ENCODE results near the gene BTRC. TPM values are rescaled to one million over a fixed set of nuclear protein-coding genes. Genes with fewer than 3 reads are reported as not detected.
"Not testable (repeated sequence)": the region's sequence is repeated elsewhere in the genome, so short reads cannot be mapped to it uniquely, and the experiment has no call there.

The BTRC gene
- total RNA-seq, 1 donor from 2014 or later, result 27.5 TPM

- H3K27ac Mint-ChIP-seq (ENCODE audit: unreplicated experiment), result no peak overlapping the region
- no peaks in the 10 kb centered on the region for H3K27me3 Mint-ChIP-seq (ENCODE audit: unreplicated experiment)
- H3K36me3 Mint-ChIP-seq (ENCODE audit: low read depth, unreplicated experiment), result no peaks in the 10 kb centered on the region
- no peaks in the 10 kb centered on the region for H3K9me3 Mint-ChIP-seq (ENCODE audit: unreplicated experiment)
- DNase-seq (ENCODE audit: low spot score), result no peak
- H3K4me3 Mint-ChIP-seq (ENCODE audit: unreplicated experiment), result no peak overlapping the region
- TF ChIP-seq, protein P1, sequence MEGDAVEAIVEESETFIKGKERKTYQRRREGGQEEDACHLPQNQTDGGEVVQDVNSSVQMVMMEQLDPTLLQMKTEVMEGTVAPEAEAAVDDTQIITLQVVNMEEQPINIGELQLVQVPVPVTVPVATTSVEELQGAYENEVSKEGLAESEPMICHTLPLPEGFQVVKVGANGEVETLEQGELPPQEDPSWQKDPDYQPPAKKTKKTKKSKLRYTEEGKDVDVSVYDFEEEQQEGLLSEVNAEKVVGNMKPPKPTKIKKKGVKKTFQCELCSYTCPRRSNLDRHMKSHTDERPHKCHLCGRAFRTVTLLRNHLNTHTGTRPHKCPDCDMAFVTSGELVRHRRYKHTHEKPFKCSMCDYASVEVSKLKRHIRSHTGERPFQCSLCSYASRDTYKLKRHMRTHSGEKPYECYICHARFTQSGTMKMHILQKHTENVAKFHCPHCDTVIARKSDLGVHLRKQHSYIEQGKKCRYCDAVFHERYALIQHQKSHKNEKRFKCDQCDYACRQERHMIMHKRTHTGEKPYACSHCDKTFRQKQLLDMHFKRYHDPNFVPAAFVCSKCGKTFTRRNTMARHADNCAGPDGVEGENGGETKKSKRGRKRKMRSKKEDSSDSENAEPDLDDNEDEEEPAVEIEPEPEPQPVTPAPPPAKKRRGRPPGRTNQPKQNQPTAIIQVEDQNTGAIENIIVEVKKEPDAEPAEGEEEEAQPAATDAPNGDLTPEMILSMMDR (IDR thresholded peaks at IDR 0.05; ENCODE audit: unreplicated experiment), result no peak
- H3K4me1 Mint-ChIP-seq (ENCODE audit: unreplicated experiment), result no peaks in the 10 kb centered on the region
Observed at GRCh38 chr10:101386659-101387259, 32.8 kb downstream of the BTRC start.

DNA sequence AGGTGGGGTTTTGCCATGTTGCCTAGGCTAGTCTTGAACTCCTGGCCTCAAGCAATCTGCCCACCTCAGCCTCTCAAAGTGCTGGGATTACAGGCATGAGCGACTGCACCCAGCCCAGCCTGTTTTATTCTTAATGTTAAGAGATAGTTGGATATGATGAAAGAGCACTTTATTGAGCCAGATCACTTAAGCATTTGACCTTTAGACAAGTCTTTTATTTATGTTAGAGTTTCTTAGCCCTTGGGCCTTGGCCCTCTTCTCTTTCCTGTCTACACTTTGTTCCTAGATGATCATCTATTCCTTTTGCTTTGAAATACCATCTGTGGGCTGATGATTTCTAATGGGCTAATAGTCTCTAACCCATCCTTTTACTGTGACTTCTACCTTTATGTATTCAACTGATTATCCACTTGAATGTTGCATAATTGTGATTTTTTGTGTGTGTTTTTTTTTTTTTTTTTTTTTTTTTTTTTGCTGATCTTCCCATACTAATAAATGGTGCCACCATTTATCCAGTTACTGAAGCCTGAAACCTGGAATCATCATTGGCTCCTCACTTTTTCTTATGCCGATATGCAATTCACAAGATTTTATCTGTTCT lies 34.8 kb downstream of the BTRC start:
- Mint-ChIP-seq H3K9me3 (ENCODE audit: unreplicated experiment) (no peaks in the 10 kb centered on the region), H3K4me3 (ENCODE audit: unreplicated experiment) (no peak overlapping the region), H3K36me3 (ENCODE audit: low read depth, unreplicated experiment) (no peaks in the 10 kb centered on the region), H3K4me1 (ENCODE audit: unreplicated experiment) (no peaks in the 10 kb centered on the region), H3K27me3 (ENCODE audit: unreplicated experiment) (no peaks in the 10 kb centered on the region), H3K27ac (ENCODE audit: unreplicated experiment) (no peak overlapping the region)
- no peak for DNase-seq (ENCODE audit: low spot score)
- TF ChIP-seq, protein P1 (IDR thresholded peaks at IDR 0.05; ENCODE audit: unreplicated experiment), result no peak

- not testable (repeated sequence) for H3K4me3 Mint-ChIP-seq (ENCODE audit: unreplicated experiment); H3K9me3 Mint-ChIP-seq (ENCODE audit: unreplicated experiment); H3K4me1 Mint-ChIP-seq (ENCODE audit: unreplicated experiment); H3K36me3 Mint-ChIP-seq (ENCODE audit: low read depth, unreplicated experiment); DNase-seq (ENCODE audit: low spot score); H3K27me3 Mint-ChIP-seq (ENCODE audit: unreplicated experiment); H3K27ac Mint-ChIP-seq (ENCODE audit: unreplicated experiment)
Observed at GRCh38 chr10:101389532-101389931, 35.6 kb downstream of the BTRC start.

DNA sequence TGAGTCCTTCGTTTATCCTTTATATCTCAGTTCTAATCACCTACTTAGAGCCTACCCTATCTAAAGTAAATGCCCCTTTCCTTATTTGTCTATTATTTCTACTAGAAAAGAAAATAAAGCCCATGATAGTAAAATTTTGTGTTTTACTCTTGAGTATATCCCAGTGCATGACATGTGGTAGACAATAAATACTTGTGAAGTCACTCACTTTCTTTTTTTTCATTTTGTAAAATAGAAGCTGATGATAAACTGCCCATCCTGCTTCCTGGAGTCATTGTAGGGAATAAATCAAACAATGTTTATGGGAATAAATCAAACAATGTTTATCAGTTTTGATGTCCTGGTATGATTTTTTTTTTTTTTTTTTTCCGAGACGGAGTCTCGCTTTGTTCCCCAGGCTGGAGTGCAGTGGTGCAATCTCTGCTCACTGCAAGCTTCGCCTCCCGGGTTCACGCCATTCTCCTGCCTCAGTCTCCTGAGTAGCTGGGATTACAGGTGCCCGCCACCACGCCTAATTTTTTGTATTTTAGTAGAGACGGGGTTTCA lies 36.1 kb downstream of the BTRC start:
- H3K27ac Mint-ChIP-seq (ENCODE audit: unreplicated experiment), result no peak overlapping the region
- H3K9me3 Mint-ChIP-seq (ENCODE audit: unreplicated experiment), result no peaks in the 10 kb centered on the region

DNA sequence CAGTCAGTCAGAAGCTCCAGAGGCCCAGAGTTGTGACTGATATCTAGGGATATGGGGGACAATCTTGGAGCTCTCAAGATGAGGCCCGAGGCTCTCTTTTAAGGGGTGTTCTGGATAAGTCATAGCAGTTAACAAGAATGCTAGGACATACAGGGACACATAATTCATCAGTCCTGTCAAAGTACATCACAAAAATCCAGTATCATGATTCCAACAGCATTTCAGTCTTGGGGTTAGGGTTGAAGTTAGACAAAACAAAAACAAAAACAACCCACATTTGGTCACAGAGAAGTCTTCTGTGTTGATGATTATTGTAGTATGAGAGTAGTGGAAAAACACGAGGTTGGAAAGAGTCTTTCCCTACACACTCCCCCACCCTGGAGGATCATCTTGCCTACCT lies 39.4 kb downstream of the BTRC start:
- H3K4me1 Mint-ChIP-seq (ENCODE audit: unreplicated experiment), result peaks cover 3% of the 10 kb centered on the region
- TF ChIP-seq, protein P1 (IDR thresholded peaks at IDR 0.05; ENCODE audit: unreplicated experiment), result no peak
- DNase-seq (ENCODE audit: low spot score), result no peak
- H3K36me3 Mint-ChIP-seq (ENCODE audit: low read depth, unreplicated experiment), result no peaks in the 10 kb centered on the region
- H3K27me3 Mint-ChIP-seq (ENCODE audit: unreplicated experiment), result no peaks in the 10 kb centered on the region
- H3K27ac Mint-ChIP-seq (ENCODE audit: unreplicated experiment), result peak overlapping the region; percentile 42
- no peak overlapping the region for H3K4me3 Mint-ChIP-seq (ENCODE audit: unreplicated experiment)
- H3K9me3 Mint-ChIP-seq (ENCODE audit: unreplicated experiment), result no peaks in the 10 kb centered on the region

More for the DNA sequence above, 36.1 kb downstream of the BTRC start:
- H3K36me3 Mint-ChIP-seq (ENCODE audit: low read depth, unreplicated experiment), result no peaks in the 10 kb centered on the region
- no peak for DNase-seq (ENCODE audit: low spot score)
- H3K27me3 Mint-ChIP-seq (ENCODE audit: unreplicated experiment), result no peaks in the 10 kb centered on the region
- TF ChIP-seq, protein P1 (IDR thresholded peaks at IDR 0.05; ENCODE audit: unreplicated experiment), result no peak
- H3K4me3 Mint-ChIP-seq (ENCODE audit: unreplicated experiment), result no peak overlapping the region
- H3K4me1 Mint-ChIP-seq (ENCODE audit: unreplicated experiment), result no peaks in the 10 kb centered on the region
